Femur (tissue), 1 donor: ENCODE measurements around the gene PRSS38.
"Not testable (repeated sequence)": the region's sequence is repeated elsewhere in the genome, so short reads cannot be mapped to it uniquely, and the experiment has no call there.

ENCODE experiments used
- DNase-seq: peaks from one replicate; pipeline ENCODE4 v3.0.0-alpha.2; 2017

Gene PRSS38

DNA sequence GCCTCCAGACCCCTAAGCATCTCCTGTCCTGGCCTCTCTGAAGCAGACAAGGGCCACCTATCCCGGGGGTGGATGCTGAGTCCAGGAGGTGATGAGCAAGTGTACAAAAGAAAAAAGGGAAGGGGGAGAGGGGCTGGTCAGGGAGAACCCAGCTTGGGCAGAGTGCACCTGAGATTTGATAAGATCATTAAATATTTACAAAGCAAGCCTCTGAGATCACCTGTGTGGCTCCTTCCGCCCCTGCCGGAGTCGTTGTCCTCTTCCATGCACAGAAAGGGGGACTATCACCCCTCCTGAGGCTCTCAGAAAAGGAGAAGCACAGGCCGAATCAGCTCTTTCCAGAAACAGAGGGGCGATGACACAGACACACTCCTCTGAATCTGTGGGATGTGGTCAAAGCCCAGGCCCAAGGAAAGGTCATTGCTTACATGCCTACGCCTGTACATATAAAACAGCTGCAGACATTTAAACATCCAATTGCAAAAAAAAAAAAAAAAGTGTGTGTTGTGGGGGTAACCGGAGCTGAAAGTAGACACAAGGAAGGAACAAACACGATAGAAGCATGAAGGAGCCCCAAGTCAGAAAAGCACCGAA is 30.9 kb downstream of the PRSS38 start:
- DNase-seq, result no peak

DNA sequence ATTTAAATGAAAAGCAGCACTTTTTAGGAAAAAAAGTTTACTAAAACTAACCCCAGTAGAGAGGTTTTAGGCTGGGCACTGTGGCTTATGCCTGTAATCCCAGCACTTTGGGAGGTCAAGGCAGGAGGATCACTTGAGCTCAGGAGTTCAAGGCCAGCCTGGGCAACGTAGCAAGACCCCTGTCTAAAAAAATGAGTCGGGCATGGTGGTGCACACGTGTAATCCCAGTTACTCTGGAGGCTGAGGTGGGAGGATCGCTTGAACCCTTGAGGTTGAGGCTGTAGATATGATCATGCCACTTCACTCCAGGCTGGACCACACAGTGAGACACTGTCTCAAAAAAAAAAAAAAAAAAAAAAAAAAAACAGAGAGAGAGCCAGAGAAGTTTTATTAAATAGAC is 31.6 kb downstream of the PRSS38 start:
- not testable (repeated sequence) for DNase-seq

GRCh38 chr1:227848430-227848932 is 33.0 kb downstream of the PRSS38 start:
- DNase-seq, result no peak

- DNase-seq, result no peak
Measured at GRCh38 chr1:227849251-227849650, 33.8 kb downstream of the PRSS38 start.

DNA sequence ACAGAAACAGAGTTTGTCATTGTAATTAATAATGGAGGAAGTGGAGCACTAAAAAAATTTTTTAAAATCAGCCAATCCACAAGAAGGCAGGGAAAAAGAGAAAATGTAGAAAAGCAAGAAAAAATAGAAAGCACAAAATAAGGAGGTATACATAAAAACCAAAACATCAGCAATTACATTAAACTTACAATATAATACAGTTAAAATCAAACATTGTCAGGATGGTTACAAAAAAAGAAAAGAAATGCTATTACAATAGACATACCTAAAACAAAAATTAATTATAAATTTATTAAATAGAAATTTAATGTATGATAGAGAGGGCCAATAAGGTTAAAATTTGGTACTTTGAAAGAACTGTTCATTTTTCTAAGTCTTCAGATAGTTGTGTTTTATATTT is 38.7 kb downstream of the PRSS38 start:
- DNase-seq, result no peak

DNA sequence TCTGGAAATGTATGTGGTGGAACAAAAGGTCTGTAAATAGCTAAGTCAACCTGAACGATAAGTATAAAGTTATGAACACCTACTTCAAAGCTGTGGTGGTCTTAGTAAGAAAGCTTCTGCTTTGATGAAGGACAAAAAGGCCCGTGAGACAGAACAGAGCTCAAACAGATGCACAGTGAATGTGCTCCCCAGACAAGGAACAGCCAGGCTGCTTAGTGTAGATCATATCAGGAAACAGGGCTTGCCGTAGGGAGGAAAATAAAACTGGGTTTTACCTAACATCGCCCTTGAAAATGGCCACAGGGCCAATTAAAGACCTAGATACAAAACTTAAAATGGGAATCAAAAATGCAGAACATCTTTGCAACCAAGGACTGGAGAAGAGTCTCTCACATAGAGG is 40.2 kb downstream of the PRSS38 start:
- DNase-seq, result no peak

- no peak for DNase-seq
Measured at GRCh38 chr1:227856147-227856858, 40.8 kb downstream of the PRSS38 start.

GRCh38 chr1:227864882-227865281 is 49.4 kb downstream of the PRSS38 start:
- DNase-seq, result no peak

GRCh38 chr1:227869279-227869842 is 53.9 kb downstream of the PRSS38 start:
- no peak for DNase-seq

DNA sequence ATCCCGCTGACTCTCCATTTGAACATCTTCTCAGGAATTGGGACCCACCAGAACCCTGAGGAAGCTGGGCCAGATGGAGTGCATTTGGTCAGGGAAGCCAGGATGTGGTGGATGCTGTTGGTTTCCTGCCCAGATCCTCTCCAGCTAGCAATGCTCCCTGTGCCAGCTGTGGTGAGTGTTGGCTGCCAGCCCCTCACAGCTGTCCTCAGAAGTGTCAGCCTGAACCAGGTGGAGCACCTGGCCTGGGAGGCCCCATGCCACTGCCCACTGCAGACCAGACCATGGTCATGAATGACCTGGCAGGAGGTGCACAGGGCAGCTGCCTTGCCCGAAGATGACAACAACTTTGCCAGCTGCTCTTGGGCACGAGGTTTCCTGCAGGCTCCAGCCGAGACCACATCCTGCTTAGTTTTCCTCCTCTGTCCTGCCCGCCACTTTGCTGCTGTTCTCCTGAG is 54.4 kb downstream of the PRSS38 start:
- DNase-seq, result peak; percentile 58

DNA sequence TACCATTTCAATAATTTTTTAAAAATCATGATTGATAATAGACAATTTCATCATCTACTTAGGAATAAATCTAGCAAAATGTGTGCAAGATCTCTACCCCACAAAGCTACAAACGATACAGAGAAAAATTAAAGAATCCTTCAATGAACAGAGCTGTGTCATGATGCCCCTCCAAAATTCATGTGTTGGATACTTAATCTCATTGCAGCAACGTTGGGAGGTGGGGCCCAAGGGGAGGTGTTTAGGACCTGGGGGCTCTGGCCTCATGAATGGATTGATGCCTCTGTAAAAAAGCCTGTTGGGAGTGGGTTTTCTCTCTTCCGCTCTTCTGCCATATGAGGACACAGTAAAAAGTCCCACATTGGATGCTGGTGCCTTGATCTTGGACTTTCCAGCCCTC is 54.9 kb downstream of the PRSS38 start:
- no peak for DNase-seq

- not testable (repeated sequence) for DNase-seq
Measured at GRCh38 chr1:227871892-227872291, 56.4 kb downstream of the PRSS38 start.

GRCh38 chr1:227877810-227878209 is 62.3 kb downstream of the PRSS38 start:
- not testable (repeated sequence) for DNase-seq

GRCh38 chr1:227880342-227880924 is 65.0 kb downstream of the PRSS38 start:
- DNase-seq, result no peak

- no peak for DNase-seq
Measured at GRCh38 chr1:227883073-227883520, 67.6 kb downstream of the PRSS38 start.

DNA sequence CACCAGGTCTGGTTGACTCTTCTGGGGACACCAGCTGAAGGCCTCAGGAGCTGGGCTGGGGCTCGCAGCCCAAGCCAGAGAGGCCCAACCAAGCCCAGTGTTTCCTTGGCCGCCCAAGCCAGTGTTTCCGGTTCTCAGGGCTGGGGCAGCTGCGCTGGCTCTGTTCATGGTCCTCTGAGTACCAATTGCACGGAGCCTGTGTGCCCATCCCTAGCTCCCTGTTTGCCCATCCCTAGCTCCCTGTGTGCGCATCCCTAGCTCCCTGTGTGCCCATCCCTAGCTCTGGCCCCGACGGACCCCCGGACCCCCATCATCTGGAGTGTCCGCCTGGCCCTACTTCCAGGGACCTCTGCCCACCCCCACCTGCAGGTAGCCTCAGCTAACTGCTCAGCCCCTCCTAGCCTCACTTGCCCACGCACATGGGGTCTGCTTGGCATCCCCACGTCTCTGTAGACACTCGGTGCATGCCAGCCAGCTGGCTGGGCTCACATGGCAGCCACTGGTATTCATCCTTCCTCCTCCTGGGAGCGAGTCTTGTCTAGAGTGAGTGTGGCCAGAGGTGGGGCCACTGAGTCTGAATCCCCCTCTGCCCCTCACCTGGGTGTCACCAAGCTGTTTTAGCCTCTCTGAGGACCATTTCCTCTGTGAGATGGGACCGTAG is 68.3 kb downstream of the PRSS38 start:
- no peak for DNase-seq

GRCh38 chr1:227884370-227885134 is 69.1 kb downstream of the PRSS38 start:
- no peak for DNase-seq

GRCh38 chr1:227885135-227885647 is 69.7 kb downstream of the PRSS38 start:
- peak; percentile 34 for DNase-seq

- DNase-seq, result peak; percentile 80
Measured at GRCh38 chr1:227885648-227886502, 70.4 kb downstream of the PRSS38 start.

- peak; percentile 64 for DNase-seq
Measured at GRCh38 chr1:227886503-227886961, 71.1 kb downstream of the PRSS38 start.
